RPMI7951 (cell line): ENCODE data around the gene DCST1. TPM values are rescaled to one million over a fixed set of nuclear protein-coding genes. Genes with fewer than 3 reads are reported as not detected.

Source experiments
- DNase-seq: peaks from one replicate; pipeline ENCODE4 v3.0.0-alpha.2; 2012; ENCODE audit warnings: low read depth
- total RNA-seq: library from RNA; depleted of rRNA; stranded (reverse); fragments of >200 nt; shearing (Covaris generic); gene quantifications from 2 replicates; pipeline ENCODE4 v1.2.3, GENCODE V29; 2014

Gene DCST1
- total RNA-seq, 1 experiment from 2014 or later, result not detected

DNA sequence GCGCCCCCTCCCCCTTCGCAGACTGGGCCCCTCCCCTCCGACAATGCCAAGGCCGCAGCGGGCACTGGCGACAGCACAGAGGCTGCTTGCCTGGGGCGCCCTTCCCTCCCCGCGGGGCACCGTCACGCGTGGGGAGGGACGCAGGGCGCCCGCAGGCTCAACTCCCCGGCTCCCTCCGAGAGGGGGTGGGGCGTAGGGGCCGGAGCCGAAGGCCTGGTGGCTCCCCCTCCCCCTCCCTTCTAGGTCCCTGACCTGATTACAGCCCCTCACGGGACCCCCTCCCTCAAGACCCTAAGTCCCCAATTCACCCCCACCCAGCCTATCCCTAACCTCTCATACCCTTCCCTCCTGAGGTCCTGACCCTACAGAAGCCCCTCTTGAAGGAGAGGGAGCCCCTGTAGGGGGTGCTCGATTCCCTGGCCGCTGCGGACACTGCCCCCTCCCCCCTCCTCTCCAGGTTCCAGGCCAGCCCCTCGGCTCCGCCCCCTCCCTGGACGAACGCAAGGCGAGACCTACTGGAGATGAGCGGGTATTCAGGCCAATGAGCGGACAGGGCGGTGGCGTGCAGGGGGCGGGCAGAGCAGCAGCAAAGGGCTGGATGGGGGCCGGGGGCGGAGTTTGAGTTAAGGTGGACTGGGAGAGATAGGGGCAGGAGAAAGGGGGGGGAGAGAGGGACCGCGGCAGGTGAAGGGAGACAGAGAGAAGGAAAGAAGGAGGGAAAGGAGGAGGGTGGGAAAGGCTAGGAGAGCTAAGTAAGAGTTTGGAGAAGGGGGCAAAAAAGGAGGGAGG lies 31.8 kb upstream of the DCST1 start:
- DNase-seq, result peak; percentile 97

DNA sequence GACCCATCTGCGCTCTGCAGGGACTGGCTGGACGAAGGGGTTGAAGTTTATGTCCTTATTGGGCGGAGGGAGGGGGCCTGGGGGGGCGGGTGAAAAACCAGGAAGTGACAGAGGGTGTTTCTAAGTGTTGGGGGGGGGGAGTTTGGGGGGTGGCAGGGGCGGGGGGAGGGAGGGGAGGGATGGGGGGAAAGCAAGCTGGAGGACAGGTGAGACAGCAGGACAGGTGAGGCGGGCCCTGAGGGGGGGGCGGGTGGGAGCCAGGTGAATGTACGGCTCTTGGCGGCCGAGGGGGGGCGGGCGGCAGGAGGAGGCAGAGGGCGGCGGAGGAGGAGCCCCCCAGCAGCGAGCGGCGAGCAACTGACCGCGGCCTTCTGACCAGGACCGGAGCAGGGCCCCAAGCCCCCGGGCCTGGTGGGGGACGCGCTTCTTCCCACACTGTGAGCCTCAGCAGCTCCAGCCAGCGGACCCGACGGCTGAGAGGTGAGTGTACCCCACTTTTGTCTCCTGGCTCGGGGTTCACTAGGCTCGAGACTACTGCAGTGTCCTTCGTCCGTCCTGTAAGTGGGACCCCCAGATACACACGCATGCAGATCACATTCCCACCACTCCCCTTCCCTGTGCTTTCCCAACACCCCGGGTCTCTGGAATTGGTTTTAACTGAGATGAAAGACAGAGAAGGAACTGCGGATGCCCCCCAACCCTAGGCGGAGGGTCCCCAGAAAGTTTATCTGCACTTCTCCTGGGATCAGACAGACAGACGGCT lies 31.0 kb upstream of the DCST1 start, which contains the start of gene ZBTB7B:
TSS of gene ZBTB7B (plus strand) at position 339 of the 763 bp plus-strand sequence. CDS start 11,859 bp downstream, outside the sequence.
- no peak for DNase-seq

DNA sequence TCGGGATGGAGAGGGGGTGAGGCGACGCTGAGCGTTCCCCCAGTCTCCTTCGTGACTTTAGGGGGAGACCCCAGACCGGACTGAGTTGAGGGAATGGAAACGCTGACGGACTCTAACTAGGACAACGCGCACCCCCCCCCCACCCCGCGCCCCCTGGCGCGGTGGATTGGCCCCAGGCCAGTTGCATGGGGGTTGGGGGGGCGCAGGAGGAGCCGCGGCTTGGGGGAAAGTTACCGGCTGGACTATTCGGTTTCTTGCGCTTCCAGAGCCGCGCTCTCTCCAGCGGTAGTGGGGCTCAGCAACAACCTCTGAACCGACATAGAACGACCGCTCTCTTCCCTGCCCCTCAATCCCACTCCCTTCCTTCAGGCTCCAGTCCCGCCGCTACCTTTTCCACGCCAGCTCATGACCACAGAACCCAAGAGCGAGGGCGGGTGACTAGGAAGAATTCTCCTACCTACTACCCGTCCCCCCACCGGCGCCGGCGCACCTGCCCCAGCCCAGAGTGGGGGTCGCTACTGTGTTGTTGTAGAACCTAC lies 30.3 kb upstream of the DCST1 start:
- no peak for DNase-seq

DNA sequence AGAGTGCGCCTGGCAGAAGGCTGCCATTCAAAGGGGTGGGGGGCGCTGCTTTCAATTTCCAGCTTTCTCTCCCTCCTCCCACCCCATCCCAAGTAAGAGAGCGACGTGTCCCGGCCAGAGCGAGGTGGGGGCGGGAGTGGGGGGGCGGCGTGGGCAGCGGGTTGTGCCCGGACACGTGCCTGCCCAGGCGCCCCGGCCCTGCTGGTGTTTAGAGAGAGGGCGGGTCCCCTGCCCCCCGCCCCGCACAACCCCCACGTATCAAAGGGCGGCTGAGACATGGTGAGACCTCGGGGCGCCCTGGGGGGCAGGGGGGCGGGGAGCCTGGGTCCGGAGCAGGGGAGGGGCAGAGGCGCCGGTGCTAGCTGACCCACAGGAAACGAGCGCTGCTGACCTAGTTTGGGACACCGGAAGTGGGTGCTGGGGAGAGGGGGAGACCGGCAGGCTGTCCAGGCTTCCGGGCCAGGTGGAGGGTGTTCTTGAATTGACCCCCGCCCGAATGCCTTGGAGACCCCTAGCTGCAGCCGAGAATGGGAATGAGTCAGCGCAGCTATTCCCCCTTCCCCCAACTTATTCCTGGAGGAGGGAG lies 29.8 kb upstream of the DCST1 start:
- DNase-seq, result peak; percentile 55

DNA sequence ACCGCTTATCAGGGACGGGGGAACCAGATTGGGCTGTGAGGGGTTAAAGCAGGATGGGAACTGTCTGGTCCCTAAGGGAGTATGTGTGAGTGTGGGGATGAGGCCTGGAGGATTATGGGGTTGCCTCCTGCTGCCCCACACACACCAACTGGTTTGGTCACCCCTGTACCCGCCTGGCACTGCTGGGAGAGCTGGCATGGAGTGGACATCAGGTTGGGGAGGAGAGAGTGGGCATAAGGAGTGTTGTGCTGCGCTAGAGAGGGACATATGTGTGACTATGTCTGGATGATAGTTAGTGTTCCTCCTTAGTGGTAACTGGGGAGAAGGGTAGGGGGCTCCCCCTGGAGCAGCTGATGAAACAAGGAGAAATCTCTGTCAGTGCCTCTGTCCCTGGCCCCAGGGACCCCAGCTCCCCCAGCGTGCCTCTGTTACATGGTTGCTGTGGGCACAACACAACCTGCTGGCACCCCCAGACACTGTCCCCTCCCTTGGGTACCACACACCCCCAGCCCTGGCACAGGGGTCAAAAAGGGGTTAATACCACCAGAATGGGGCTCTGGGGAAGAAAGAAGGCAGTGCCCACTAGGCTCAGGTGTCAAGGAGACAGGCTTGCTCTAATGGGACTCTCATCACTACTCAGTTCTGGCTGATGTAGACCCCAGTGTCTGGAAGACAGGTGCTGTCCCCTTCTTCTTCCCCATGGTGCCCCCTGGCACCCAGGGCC lies 29.1 kb upstream of the DCST1 start:
- no peak for DNase-seq

DNA sequence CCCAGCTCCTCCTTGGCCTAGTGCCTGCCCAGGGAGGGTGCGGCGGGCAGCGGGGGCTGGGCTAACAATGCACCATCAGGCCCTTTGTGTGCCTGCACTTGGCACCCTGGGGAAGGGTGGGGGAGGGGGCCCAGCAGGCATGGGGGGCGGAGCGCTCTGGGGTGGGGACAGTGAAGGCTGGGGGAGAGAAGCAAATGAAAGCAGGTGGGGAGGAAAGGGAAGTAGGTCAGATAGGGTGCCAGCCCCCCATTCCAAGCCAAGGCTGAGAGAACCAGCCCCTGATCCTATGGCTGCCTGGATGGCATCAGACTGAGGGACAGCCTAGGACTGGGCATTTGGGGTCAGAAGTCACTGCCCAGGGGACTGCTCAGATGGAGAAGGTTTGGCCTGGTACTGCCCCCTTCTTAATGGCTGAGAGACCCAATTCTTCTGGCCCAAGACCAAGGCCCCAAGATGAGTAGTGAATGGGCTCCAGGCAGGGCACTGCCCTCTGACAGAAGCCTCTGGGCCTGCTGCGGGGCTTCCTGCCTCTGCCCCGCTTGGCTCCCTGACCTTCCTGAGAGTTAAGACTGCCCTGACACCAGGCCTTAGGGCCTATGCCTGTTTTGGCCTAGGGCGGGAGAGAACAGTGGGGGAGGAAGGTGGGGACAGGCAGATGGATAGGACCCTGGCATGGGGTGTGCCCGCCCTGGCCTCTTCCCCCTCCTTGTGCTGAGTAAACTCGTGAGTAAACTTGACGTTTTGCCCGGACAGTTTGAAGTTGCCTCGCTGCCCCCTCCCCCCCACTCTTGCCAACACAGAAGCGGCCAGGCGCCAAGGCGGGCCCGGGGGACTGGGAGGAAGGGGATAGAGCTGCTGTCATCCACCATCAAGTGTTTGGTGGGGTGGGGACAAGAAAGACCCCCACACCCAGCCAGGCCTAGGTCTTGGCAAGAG lies 28.3 kb upstream of the DCST1 start:
- DNase-seq, result no peak

DNA sequence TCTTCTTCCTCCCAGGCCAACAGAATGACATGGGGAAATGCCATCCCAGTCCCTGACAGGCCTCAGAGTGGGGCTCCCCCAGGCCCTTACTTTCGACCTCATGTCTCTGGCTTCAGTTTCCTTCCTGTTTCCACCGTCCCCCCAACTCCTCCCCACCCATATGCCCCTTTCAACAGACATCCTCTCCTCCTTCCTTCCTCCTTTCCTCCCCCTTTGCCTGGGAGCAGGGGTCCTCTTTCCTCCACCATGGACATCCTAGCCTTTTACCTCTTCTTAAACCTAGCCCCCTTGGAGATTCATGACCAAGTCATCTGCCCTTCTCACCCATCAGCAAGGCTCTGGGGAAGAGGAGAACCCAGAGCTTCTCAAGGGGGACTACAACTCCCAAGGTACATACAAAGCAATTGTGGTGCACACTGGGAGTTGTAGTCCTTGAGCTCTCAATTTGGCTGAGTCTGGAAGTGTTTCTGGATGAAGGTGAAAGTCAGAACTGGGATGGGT lies 27.0 kb upstream of the DCST1 start:
- DNase-seq, result no peak

DNA sequence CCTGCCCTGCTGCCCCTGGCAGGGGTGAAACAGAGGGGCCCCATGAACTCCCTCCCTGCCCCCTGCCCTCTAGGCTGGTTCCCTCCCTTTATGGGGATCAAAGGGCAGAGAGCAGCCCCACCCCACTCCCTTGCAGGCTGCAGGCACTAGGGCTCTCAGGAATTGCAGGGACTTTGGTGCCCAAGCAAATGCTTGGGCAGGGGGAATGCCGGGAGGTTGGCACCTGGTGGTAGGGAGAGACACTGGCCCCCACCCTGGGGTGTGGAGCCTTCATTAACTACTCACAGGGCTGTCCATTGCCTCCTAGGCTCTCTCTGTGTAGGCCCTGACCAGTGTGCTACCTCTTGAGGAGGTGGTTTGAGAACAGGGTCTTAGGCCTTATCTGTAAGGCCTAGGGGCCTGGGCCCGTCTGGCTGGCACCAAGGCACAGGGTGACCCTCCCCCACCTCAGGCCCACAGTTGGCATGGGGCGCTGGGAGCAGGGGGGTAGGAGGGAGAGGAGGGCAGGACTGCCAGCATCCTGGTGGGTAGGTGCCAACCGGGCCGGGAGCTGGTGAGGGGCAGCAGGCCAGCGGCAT lies 26.3 kb upstream of the DCST1 start:
- no peak for DNase-seq

DNA sequence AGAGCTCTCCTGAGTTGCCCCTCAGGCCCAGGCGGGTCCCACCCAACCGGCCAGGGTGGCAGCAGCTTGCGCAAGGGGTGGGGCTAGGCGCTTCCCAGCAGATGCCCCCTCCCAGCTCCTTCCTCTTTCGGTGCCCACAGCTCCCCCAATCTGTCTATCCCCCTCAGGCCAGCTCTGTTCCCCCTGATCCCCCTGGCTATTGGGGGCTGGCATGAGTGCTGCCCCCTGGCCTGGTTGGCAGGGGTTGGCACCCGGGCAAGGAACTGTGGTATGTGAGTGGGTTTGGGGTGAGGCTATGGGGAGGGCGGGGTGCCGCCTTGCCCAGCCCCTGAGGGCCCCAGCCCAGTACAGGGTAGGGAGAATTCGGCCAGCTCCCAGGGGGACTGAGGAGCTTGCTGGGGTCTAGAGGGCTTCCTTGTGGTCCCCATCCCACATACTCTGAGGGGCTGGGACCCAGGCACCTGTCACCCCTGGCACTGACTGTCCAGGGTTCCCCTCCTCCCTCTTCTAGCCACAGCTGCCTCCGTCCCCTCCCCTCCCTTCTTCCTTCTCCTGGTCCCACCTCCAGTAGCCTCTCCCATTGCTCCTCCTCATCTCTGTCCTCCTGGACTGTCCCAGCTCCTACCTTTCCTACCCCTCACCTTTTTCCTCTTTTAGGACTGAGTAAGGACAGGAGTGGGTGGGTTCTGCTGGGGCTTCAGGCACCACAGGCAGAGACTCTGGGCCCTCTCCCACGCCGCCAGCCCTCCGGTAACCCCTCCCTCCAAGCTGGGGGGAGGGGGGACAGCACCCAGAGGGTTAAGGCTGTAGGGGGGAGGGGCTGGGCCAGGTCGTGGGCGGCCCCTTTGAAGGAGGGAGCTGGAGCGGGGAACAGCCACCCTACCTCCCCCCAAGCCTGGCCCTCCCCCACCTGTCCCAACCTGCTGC lies 25.3 kb upstream of the DCST1 start:
- no peak for DNase-seq

DNA sequence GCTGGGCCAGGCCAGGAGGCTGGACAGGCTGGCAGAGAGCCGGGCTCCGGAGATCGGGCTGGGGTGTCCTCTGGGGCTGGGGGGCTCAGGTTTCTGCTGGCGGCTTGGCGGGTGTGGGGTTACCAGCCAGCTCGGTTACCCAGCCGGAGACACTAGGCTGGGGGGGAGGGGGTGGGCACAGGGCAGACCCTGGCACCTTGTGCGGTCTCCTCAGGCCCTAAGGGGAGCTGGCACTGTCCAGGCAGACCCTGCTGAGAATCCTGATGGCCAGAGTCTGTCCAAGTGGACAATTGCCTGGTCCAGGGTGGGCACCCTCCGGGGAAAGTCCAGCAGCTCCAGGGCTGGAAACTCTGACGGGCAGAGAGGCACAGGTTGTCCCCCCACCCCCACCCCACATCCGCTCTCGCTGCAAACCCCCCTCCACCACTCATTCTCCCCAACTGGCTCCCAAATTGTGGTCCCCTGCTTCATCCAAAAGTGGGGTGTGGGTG lies 24.4 kb upstream of the DCST1 start:
- no peak for DNase-seq

DNA sequence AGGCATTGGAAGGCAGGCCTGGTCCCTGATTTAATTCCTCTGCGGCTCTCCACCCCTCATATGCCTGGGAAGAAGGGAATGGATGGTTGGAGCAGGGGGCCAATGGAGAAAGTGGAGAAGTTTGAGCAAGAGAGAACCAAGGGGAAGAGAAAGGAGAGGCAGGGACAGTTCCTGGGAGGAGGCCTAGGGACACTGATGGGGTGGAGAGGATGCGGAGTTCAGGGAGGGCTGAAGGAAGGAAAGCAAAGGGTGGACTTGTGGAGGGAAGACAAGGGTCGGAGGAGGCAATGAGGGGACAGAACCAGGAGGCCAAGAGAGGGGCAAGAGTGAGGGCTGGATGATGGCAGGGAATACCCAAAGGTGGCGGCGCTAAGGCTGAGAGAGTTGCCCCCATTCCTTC lies 23.9 kb upstream of the DCST1 start:
- DNase-seq, result no peak

DNA sequence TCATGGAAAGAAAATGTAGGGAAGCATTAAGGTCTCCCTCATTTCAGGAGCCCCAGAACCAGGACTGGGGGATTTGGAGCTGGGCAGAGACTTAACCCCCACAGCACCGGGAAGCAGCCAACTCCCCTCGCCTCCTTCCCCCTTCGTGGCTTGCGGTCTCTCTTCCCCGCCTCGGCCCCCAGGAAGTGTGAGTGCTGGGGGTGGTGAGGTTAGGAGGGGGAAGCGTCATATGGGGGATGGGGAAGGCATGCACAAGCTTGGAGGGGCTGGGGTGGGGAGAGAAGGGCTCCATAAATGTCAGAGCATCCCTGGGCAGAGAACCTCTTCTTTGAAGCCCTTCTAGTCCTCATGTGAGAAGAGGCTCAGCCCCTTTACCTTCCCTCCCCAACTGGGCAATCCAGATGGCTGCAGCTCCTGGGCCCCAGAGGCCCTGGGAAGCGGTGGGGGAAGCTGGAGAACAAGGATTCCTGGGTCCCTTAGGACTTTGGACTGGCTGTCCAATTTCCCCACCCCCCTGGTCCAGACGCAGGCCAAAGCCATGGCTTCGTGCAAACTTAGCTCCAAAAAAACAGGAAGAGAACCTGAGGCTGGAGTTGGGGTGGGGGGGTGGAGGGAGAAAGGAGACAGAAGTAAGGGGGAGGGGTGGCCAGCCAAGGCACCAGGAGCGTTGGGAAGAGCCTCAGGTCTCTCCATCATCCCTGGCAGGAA lies 23.3 kb upstream of the DCST1 start:
- no peak for DNase-seq

DNA sequence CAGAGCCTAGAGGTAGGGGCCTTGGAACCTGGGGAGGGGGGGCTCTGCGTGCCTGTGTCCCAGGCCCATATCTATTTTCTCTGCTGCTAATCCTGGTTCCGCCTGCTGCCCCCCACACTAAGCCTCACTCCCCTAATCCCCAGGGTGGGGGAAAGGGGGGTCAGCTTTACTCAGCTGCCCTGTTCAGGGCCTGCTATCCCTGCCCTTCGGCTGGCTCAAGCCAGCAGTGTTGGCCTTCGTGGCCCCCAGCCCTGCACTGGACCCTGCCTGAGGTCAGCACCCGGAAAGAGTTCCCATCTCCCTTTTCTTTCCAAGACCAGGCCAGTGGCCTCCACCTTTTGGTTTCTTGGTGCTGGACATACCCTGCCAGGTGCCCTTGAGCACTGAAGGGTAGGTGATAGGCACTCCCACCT lies 22.6 kb upstream of the DCST1 start:
- no peak for DNase-seq

DNA sequence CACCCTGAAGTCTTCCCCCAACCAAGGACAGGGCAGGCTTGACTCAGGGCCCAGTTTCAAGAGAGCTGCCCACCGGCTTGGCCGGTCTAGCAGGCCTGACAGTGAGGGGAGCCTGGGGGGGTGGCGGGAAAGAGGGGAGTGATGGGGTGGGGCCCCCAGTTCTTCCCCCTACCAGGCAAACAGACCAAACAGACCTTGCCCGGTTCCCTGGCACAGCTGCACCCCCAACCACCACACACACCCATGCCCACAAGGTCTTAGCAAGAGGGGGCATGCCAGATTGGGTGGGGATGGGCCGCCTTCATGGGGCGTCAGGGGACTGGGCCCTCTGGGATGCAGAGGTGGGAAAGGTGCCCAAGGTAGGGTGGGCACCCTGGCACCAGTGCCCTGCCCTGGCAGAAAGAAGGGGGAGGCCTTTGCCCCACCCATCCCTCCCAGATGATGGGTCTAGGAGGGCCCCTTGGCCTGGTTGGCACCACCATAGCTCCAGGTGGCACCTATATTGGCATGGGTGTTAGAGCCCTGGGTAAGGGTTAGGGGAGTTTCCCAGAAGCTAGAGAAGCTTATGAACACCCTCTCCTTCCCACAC lies 22.1 kb upstream of the DCST1 start:
- DNase-seq, result no peak

DNA sequence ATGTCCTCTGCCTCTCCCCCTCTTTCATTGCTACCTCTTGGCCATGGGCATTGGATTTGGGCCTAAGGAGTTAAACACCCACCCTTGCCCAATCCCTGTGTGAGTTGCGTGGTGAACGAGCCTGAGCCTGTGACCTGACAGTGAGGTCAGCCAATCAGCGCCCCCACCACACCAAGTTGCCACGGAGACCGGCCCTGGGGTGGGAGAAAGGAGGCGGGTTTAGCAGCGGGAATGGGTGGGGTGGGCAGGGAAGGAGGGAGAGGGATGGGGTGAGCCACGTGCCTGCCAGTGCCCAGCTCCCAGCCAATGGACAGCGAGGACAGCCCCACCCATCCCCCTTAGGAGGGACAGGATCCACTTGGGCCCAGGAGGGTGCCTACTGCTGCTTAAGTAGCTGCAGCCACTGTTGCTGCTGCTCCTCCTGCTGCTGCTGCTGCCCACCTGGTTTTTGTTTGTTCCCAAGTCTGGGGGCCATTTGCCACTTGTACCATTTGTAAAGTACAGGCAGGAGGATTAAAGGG lies 21.5 kb upstream of the DCST1 start:
- peak; percentile 58 for DNase-seq

DNA sequence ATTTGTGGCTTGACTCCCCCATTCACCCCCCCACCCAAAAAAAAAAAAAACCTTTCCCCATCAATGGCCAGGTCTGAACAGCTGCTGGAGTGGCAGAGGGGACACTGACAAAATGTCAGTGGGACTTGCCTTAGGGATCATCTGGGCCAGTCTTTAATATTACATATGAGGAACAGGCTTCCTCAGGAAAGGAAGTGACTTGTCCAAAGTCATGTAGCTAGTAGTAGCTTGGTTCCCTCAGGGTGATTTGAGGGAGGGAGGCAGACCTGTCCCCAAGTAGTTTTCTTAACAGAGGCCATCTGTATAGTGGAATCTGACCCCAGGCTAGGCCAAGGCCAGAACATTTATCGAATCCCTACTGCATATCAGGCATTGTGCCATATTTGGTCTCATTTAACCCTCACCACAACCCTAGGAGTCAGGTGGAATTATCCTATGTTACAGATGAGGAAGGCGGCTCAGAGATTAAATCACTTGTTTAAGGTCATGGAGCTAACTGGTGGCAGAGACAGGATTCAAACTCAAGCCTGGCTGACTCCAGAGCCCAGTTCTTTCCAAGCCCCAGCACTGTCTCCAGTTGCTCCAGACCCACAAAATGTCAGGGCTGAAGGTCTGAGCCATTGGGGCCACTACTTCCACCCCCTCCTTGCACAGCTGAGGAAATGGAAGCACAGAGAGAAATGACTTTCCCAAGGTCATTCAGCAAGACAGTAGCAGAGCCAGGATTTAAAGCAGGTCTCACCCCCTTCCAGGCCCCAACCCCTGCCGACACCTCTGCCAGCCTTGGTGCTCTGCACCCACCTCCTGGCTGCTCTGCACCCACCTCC lies 20.6 kb upstream of the DCST1 start:
- no peak for DNase-seq

DNA sequence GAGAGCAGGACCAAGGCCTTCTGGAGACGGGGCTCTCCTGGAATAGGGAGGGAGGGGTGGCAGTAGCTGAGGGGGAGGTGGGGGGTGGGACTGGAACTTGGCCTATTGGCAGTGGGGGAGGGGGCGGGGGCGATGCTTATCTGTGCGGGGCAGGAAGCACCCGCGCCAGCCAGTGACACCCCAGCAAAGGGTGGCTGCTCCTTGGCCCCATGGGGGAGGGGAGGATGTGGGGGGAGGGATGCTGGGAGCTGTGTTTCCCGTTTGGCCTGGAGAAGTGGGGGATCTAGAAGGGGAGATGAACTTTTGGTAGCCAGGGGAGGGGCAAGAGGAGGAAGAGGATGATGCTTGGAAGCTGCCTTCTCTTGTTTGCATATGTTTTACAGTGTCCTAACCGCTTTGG lies 20.0 kb upstream of the DCST1 start:
- no peak for DNase-seq
